ENCODE measurements around the gene CCHCR1.

GRCh38 chr6:31115941-31116560 lies 41.6 kb downstream of the CCHCR1 start:
- TF ChIP-seq CTCF (IDR thresholded peaks at IDR 0.05): no peak
- TF ChIP-seq POLR2AphosphoS5 (IDR thresholded peaks at IDR 0.05): no peak
- no peak for TF ChIP-seq POLR2A (IDR thresholded peaks at IDR 0.05)
